Keratinocyte (primary cell): ENCODE data around the gene ST3GAL5.

ENCODE experiments used
- EZH2 ChIP-seq: IDR thresholded peaks from one replicate; pipeline ENCODE4 v1.6.1; 2012; ENCODE audit warnings: inconsistent platforms, mild to moderate bottlenecking, low read length, moderate library complexity
- TF ChIP-seq, protein P1 (sequence below), 3 experiments: IDR thresholded peaks in 1 of 3; conservative IDR thresholded peaks in 1 of 3; optimal IDR thresholded peaks in 1 of 3; 2 replicates in 2 of 3; 3 replicates in 1 of 3; pipeline versions ENCODE3 to v1.5.1; 2011; ENCODE audit warnings: low read length in 3 of 3, mild to moderate bottlenecking in 3 of 3, moderate library complexity in 2 of 3, control low read depth in 1 of 3, inconsistent platforms in 1 of 3; ENCODE audit not compliant: insufficient read depth in 2 of 3; ENCODE audit errors: extremely low read depth in 1 of 3

DNA sequence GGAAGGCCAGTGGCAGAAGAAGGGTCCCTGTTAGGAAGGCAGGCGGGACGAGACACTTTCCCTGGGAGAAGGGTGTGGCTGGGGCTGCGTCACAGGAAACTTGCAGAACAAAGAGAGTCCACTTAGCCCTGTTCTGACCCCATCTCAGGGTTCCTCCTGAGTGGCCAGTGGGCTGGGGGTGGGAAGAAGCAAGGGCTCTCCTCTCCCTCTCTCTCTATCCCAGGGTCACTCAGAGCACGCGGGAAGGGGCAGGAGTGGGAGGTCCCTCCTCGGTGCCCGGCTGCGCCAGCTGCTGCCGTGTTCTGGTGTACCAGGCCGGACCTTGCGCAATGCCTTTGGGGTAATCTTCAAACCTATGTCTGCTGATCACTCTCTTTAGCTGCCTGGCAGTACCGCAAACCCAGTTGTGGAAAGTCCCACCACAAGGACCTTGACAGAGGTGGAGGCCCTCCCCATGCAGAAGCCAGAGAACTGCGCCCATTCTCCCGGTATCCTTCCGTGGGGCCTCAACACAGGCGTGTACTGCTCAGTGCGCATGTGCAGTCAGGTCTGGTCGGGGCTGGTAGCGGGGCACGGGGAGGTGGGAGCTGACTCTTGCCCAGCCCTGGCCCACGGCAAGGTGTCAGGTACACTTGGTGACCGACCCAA, 47.8 kb upstream of the ST3GAL5 start:
- TF ChIP-seq, protein P1, sequence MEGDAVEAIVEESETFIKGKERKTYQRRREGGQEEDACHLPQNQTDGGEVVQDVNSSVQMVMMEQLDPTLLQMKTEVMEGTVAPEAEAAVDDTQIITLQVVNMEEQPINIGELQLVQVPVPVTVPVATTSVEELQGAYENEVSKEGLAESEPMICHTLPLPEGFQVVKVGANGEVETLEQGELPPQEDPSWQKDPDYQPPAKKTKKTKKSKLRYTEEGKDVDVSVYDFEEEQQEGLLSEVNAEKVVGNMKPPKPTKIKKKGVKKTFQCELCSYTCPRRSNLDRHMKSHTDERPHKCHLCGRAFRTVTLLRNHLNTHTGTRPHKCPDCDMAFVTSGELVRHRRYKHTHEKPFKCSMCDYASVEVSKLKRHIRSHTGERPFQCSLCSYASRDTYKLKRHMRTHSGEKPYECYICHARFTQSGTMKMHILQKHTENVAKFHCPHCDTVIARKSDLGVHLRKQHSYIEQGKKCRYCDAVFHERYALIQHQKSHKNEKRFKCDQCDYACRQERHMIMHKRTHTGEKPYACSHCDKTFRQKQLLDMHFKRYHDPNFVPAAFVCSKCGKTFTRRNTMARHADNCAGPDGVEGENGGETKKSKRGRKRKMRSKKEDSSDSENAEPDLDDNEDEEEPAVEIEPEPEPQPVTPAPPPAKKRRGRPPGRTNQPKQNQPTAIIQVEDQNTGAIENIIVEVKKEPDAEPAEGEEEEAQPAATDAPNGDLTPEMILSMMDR (optimal IDR thresholded peaks at IDR 0.05 in 1 of 3, IDR thresholded peaks at IDR 0.05 in 1 of 3, conservative IDR thresholded peaks at IDR 0.05 in 1 of 3; ENCODE audit: extremely low read depth in 1 of 3, insufficient read depth in 2 of 3, low read length in 3 of 3): no peak
- TF ChIP-seq EZH2: no peak
